Right lobe of liver (tissue), 6 donors: ENCODE results near the gene RNF13. TPM values are rescaled to one million over a fixed set of nuclear protein-coding genes. Genes with fewer than 3 reads are reported as not detected.

Experiments
- ATAC-seq, 4 donors: fragments of 200-7000 bp; cut with Tn5 transposase; one replicate each; pipeline ENCODE4 v1.9.1; 2020; ENCODE audit warnings: mild to moderate bottlenecking in 4 of 4, moderate library complexity in 4 of 4
- DNase-seq, 3 donors: peaks; one replicate each; pipeline ENCODE4 v3.0.0-alpha.2; 2020
- H3K27ac ChIP-seq, 3 donors: fragments of 200-600 bp; one replicate each; pipeline ENCODE4 v1.8.0; 2022
- H3K27me3 ChIP-seq, 2 donors: fragments of 200-600 bp; one replicate each; pipeline ENCODE4 v1.8.0; 2022
- H3K36me3 ChIP-seq, 4 donors: fragments of 200-600 bp; sonication (generic) in 1 of 4; one replicate each; pipeline versions ENCODE4 v1.5.1 to v1.8.0; 2017 to 2022; ENCODE audit warnings: control low read depth in 1 of 4
- H3K4me1 ChIP-seq, 4 donors: fragments of 200-600 bp; sonication (generic) in 1 of 4; one replicate each; pipeline versions ENCODE4 v1.5.1 to v1.8.0; 2017 to 2022; ENCODE audit warnings: control low read depth in 1 of 4
- H3K4me3 ChIP-seq, 3 donors: fragments of 200-600 bp; one replicate each; pipeline ENCODE4 v1.8.0; 2022
- H3K9me3 ChIP-seq, 4 donors: fragments of 200-600 bp; sonication (generic) in 1 of 4; one replicate each; pipeline versions ENCODE4 v1.5.1 to v1.8.0; 2017 to 2022; ENCODE audit warnings: control low read depth in 1 of 4
- CTCF ChIP-seq, 4 donors: fragments of 200-600 bp in 3 of 4; fragments of 450-650 bp in 1 of 4; IDR thresholded peaks; one replicate each; pipeline versions ENCODE4 v1.5.1 to v1.8.0; 2016 to 2022; ENCODE audit warnings: antibody characterized with exemption in 4 of 4, mild to moderate bottlenecking in 2 of 4
- POLR2A ChIP-seq: fragments of 450-650 bp; IDR thresholded peaks from one replicate; pipeline ENCODE4 v1.6.1; 2017; ENCODE audit warnings: antibody characterized with exemption, mild to moderate bottlenecking
- WGBS: methylation state at CpG from one replicate; pipeline ENCODE4 v1.1.6; 2018; ENCODE audit warnings: low coverage, low lambda C conversion rate; ENCODE audit not compliant: insufficient coverage; ENCODE audit errors: missing lambda C conversion rate; 5-methylcytosine and 5-hydroxymethylcytosine counted together
- intact Hi-C, 2 donors: fragments of 100-400 bp; cut with DNase I; formaldehyde crosslinking; loops; one replicate each; pipeline versions ENCODE4 v1.11.2 to v1.14.1; 2022
- total RNA-seq, 6 experiments: library from RNA; depleted of rRNA in 2 of 6; stranded (reverse); fragments of >200 nt in 2 of 6; fragmentation: NEBNext Ultra II Directional in 3 of 6; extraction: Animal tissue kit (Norgen Biotek cat#: 25700) in 3 of 6; gene quantifications; one replicate each; pipeline versions ENCODE4 v1.1.0 to v1.2.4, GENCODE V29; 2016 to 2023
- donor health status: DM: no; HTN: yes; CAD: no.
- donor health status: DM: no; HTN: no; CAD: no.
- donor health status: DM: no; HTN: no; CAD: no.
- donor health status: DM: no; HTN: yes; CAD: no.
- donor health status: DM: no; HTN: yes; CAD: no.

The RNF13 gene
- total RNA-seq, 6 experiments from 2014 or later, result 45.0 to 55.6 (median 47.5) TPM

- H3K27me3 ChIP-seq, result no peaks in the 10 kb centered on the region
- no peak overlapping the region for H3K27ac ChIP-seq
- H3K4me3 ChIP-seq, result no peak overlapping the region
- DNase-seq, result no peak
- no peak for ATAC-seq
- WGBS, result 86% methylated on average over 2 of the region's 2 CpGs
- no peaks in the 10 kb centered on the region for H3K9me3 ChIP-seq
- intact Hi-C loops, result no loop called here
- TF ChIP-seq CTCF (IDR thresholded peaks at IDR 0.05) (no peak), POLR2A (no peak)
- H3K4me1 ChIP-seq, result no peaks in the 10 kb centered on the region
- peaks cover 0 to 6% (median 0%) of the 10 kb centered on the region in 4 donors for H3K36me3 ChIP-seq
Observed at GRCh38 chr3:149895769-149896168, 82.8 kb downstream of the RNF13 start.

- Histone ChIP-seq H3K4me3 (no peak overlapping the region), H3K9me3 (no peaks in the 10 kb centered on the region), H3K27ac (no peak overlapping the region), H3K27me3 (no peaks in the 10 kb centered on the region), H3K4me1 (no peaks in the 10 kb centered on the region), H3K36me3 (peaks cover 0 to 6% (median 0%) of the 10 kb centered on the region in 4 donors)
- intact Hi-C loops, result no loop called here
- DNase-seq, result no peak
- TF ChIP-seq CTCF (IDR thresholded peaks at IDR 0.05), result no peak
- no peak for TF ChIP-seq POLR2A
- no peak for ATAC-seq
- WGBS, result 88% methylated on average over 2 of the region's 2 CpGs
Observed at GRCh38 chr3:149898771-149899170, 85.8 kb downstream of the RNF13 start.

GRCh38 chr3:149900322-149900721, 87.3 kb downstream of the RNF13 start:
- intact Hi-C loops, result no loop called here
- H3K9me3 ChIP-seq, result no peaks in the 10 kb centered on the region
- no peak overlapping the region for H3K27ac ChIP-seq
- DNase-seq (no peak), ATAC-seq (no peak)
- no peak overlapping the region for H3K4me3 ChIP-seq
- no peaks in the 10 kb centered on the region for H3K27me3 ChIP-seq
- no peaks in the 10 kb centered on the region for H3K4me1 ChIP-seq
- TF ChIP-seq CTCF (IDR thresholded peaks at IDR 0.05), result no peak
- TF ChIP-seq POLR2A, result no peak
- H3K36me3 ChIP-seq, result peaks cover 0 to 6% (median 0%) of the 10 kb centered on the region in 4 donors

DNA sequence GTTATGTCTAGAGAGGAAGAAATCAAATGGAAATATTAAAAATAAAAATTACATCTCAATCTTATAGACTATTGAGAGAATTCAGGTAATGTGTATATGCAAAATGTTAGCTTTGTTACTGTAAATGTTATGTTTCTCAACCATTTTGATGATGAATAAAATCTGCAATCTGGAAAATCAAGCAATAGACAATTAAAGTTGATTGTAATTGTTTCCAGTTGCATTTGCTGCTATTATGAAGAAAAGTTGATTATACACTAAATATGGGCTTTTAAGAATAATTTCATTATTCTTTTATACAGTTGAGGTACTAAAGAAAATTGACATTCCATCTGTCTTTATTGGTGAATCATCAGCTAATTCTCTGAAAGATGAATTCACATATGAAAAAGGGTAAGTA, 88.8 kb downstream of the RNF13 start:
- ATAC-seq, result no peak
- intact Hi-C loops, result no loop called here

More for the DNA sequence above, 88.8 kb downstream of the RNF13 start:
- H3K4me3 ChIP-seq, result no peak overlapping the region
- H3K4me1 ChIP-seq, result no peaks in the 10 kb centered on the region
- no peaks in the 10 kb centered on the region for H3K27me3 ChIP-seq
- no peaks in the 10 kb centered on the region for H3K9me3 ChIP-seq
- TF ChIP-seq CTCF (IDR thresholded peaks at IDR 0.05) (no peak), POLR2A (no peak)
- no peak for DNase-seq
- no peak overlapping the region for H3K27ac ChIP-seq
- H3K36me3 ChIP-seq, result peaks cover 0 to 2% (median 0%) of the 10 kb centered on the region in 4 donors
